PC-3 (cell line): ENCODE data around the gene GUCA2B.

Experiments used
- CTCF ChIP-seq: fragments of 300-600 bp; sonication (generic); conservative IDR thresholded peaks from 2 replicates; pipeline ENCODE4 v1.5.1; 2017; ENCODE audit warnings: antibody characterized with exemption, low read depth, mild to moderate bottlenecking, low read length
- EZH2 ChIP-seq: fragments of 300-600 bp; sonication (generic); IDR thresholded peaks from one replicate; pipeline ENCODE4 v1.6.1; 2017; ENCODE audit warnings: antibody characterized with exemption, mild to moderate bottlenecking, low read length; ENCODE audit not compliant: unreplicated experiment

- TF ChIP-seq EZH2 (no peak), CTCF (no peak)
Observed at GRCh38 chr1:42191319-42191718, 38.1 kb downstream of the GUCA2B start.
